ENCODE measurements around the gene DACH1. TPM values are rescaled to one million over a fixed set of nuclear protein-coding genes. Genes with fewer than 3 reads are reported as not detected.

The DACH1 gene
- total and polyA plus RNA-seq, 9 of the 15 experiments (the other 6 are each of a cell fraction or from before 2014, with no cell fraction given): 0.04 to 0.07 (median 0.04) TPM; not detected in 2

- ChIA-PET CTCF (ENCODE audit: low intra/inter-chr PET ratio) (no interaction called here), POLR2A (no interaction called here)
- H3K36me3 ChIP-seq (ENCODE audit: control insufficient read depth, insufficient read depth, low read length): no peaks in the 10 kb centered on the region
- no peaks in the 10 kb centered on the region for H3K9me1 ChIP-seq (ENCODE audit: control insufficient read depth, insufficient read depth, low read length)
- no peak overlapping the region for H3K9ac ChIP-seq (ENCODE audit: insufficient read depth in 1 of 2, low read depth in 2 of 2, low read length in 2 of 2)
- no peaks in the 10 kb centered on the region for H4K20me1 ChIP-seq (replicated peaks; ENCODE audit: control insufficient read depth, insufficient read depth, low read length)
- H3K27ac ChIP-seq (ENCODE audit: extremely low read depth, low read depth, low read length): no peak overlapping the region
- H3K4me1 ChIP-seq (replicated peaks in 1 of 2; ENCODE audit: control insufficient read depth in 2 of 2, insufficient read depth in 2 of 2, low read length in 2 of 2): no peaks in the 10 kb centered on the region
- H3K27me3 ChIP-seq (ENCODE audit: control insufficient read depth in 2 of 2, insufficient read depth in 2 of 2, low read length in 2 of 2): no peaks in the 10 kb centered on the region
- intact Hi-C loops (cut with micrococcal nuclease): no loop called here
- BruUV-seq (replicated peaks): no TSS peak
- ATAC-seq (no peak), FAIRE-seq (no peak), DNase-seq (ENCODE audit: extremely low read depth in 1 of 4, low spot score in 3 of 4) (no peak)
- H3K9me3 ChIP-seq (replicated peaks; ENCODE audit: control insufficient read depth, insufficient read depth, low read depth, low read length): no peaks in the 10 kb centered on the region
- no peak for TF ChIP-seq TAF7 (tag; IDR thresholded peaks at IDR 0.05)
- no peak for TF ChIP-seq ATF1 (CRISPR knock-in tag; IDR thresholded peaks at IDR 0.05)
- TF ChIP-seq ATF1 (tag; IDR thresholded peaks at IDR 0.05): no peak
- TF ChIP-seq MCM2 (IDR thresholded peaks at IDR 0.05; ENCODE audit: low read depth): no peak
- TF ChIP-seq DLX4 (CRISPR knock-in tag; IDR thresholded peaks at IDR 0.05): no peak
- no peak for TF ChIP-seq CREM (IDR thresholded peaks at IDR 0.05; ENCODE audit: low read depth)
- no peak for TF ChIP-seq E2F1 (CRISPR knock-in tag; IDR thresholded peaks at IDR 0.05)
- TF ChIP-seq GATA2 (CRISPR knock-in tag; IDR thresholded peaks at IDR 0.05): no peak
- TF ChIP-seq CBX3 (IDR thresholded peaks at IDR 0.05; ENCODE audit: borderline replicate concordance in 1 of 2, low read length in 2 of 2): no peak
- no peak for TF ChIP-seq POLR2AphosphoS2 (IDR thresholded peaks at IDR 0.05; ENCODE audit: low read length)
- no peak for TF ChIP-seq ZNF589 (CRISPR knock-in tag; IDR thresholded peaks at IDR 0.05; ENCODE audit: low read depth)
- no peak for TF ChIP-seq ZNF507 (tag; conservative IDR thresholded peaks at IDR 0.05)
- TF ChIP-seq HBP1 (CRISPR knock-in tag; IDR thresholded peaks at IDR 0.05): no peak
- TF ChIP-seq GABPA (tag; conservative IDR thresholded peaks at IDR 0.05; ENCODE audit: low read depth): no peak
- no peak for TF ChIP-seq PTBP1 (IDR thresholded peaks at IDR 0.05; ENCODE audit: low read depth, low read length)
- no peak for TF ChIP-seq ZFPM2 (CRISPR knock-in tag; IDR thresholded peaks at IDR 0.05)
- 0% methylated on average over 1 of the region's 3 CpGs for WGBS (ENCODE audit: insufficient coverage, low coverage, missing lambda C conversion rate)
- no peaks in the 10 kb centered on the region for H3K79me2 ChIP-seq (ENCODE audit: control insufficient read depth, insufficient read depth, low read length)
- no peak overlapping the region for H3K4me3 ChIP-seq
- H3K4me2 ChIP-seq (ENCODE audit: insufficient read depth, low read length): no peak overlapping the region
- in situ Hi-C loops (cut with MboI): no loop called here
- H2AFZ ChIP-seq (ENCODE audit: low read depth, low read length): no peak overlapping the region
These were observed 276.3 kb downstream of the DACH1 start for GRCh38 chr13:71590654-71591148.

Data from K562 (cell line).